ENCODE data around the gene GPR148. TPM values are rescaled to one million over a fixed set of nuclear protein-coding genes. Genes with fewer than 3 reads are reported as not detected.
"Not testable (repeated sequence)": the region's sequence is repeated elsewhere in the genome, so short reads cannot be mapped to it uniquely, and the experiment has no call there.

GPR148 gene
- total RNA-seq, 2 donors from 2014 or later: not detected

- no peaks in the 10 kb centered on the region for H3K9me3 ChIP-seq
- no peaks in the 10 kb centered on the region for H3K36me3 ChIP-seq
- no peak overlapping the region for H3K27ac ChIP-seq
- no peak for TF ChIP-seq CTCF (IDR thresholded peaks at IDR 0.05)
- no peak overlapping the region for H3K9ac ChIP-seq (ENCODE audit: low read depth in 2 of 2, low read length in 2 of 2)
- no peaks in the 10 kb centered on the region for H3K27me3 ChIP-seq
- no peak for DNase-seq
- intact Hi-C loops (cut with DNase I): no loop called here
- peaks cover 8% of the 10 kb centered on the region for H3K4me1 ChIP-seq
- H3K4me3 ChIP-seq: no peak overlapping the region
Observed at GRCh38 chr2:130724455-130724854, 4.4 kb upstream of the GPR148 start.

- Histone ChIP-seq H3K9ac (ENCODE audit: low read depth in 2 of 2, low read length in 2 of 2) (peak overlapping the region; percentile 30 to 63), H3K9me3 (no peaks in the 10 kb centered on the region), H3K36me3 (no peaks in the 10 kb centered on the region), H3K4me3 (peak overlapping the region; percentile 33), H3K27me3 (no peaks in the 10 kb centered on the region), H3K27ac (peak overlapping the region; percentile 1), H3K4me1 (peaks cover 8% of the 10 kb centered on the region)
- DNase-seq: no peak
- intact Hi-C loops (cut with DNase I): no loop called here
- TF ChIP-seq CTCF (IDR thresholded peaks at IDR 0.05): no peak
Observed at GRCh38 chr2:130726614-130727180, 2.2 kb upstream of the GPR148 start.

GRCh38 chr2:130727286-130727924 lies 1.5 kb upstream of the GPR148 start:
- intact Hi-C loops (cut with DNase I): no loop called here
- H3K4me3 ChIP-seq: peak overlapping the region; percentile 33

GRCh38 chr2:130728007-130728454 lies 839 bp upstream of the GPR148 start:
- peak overlapping the region; percentile 33 for H3K4me3 ChIP-seq
- peak overlapping the region; percentile 40 for H3K27ac ChIP-seq
- no peaks in the 10 kb centered on the region for H3K36me3 ChIP-seq
- no peaks in the 10 kb centered on the region for H3K9me3 ChIP-seq
- DNase-seq: peak; percentile 31
- intact Hi-C loops (cut with DNase I): no loop called here
- TF ChIP-seq CTCF (IDR thresholded peaks at IDR 0.05): no peak
- H3K9ac ChIP-seq (ENCODE audit: low read depth in 2 of 2, low read length in 2 of 2): peak overlapping the region in 1 of 2 donors; percentile 20
- peaks cover 8% of the 10 kb centered on the region for H3K4me1 ChIP-seq
- H3K27me3 ChIP-seq: no peaks in the 10 kb centered on the region

More at GRCh38 chr2:130727286-130727924, 1.5 kb upstream of the GPR148 start:
- peak overlapping the region; percentile 40 for H3K27ac ChIP-seq
- H3K27me3 ChIP-seq: no peaks in the 10 kb centered on the region
- no peaks in the 10 kb centered on the region for H3K9me3 ChIP-seq
- H3K4me1 ChIP-seq: peaks cover 8% of the 10 kb centered on the region
- no peaks in the 10 kb centered on the region for H3K36me3 ChIP-seq
- peak overlapping the region; percentile 63 to 72 for H3K9ac ChIP-seq (ENCODE audit: low read depth in 2 of 2, low read length in 2 of 2)
- TF ChIP-seq CTCF (IDR thresholded peaks at IDR 0.05): no peak
- peak; percentile 90 for DNase-seq

- H3K27me3 ChIP-seq: no peaks in the 10 kb centered on the region
- DNase-seq: no peak
Observed at GRCh38 chr2:130729322-130730299, 741 bp downstream of the GPR148 start.

GRCh38 chr2:130732257-130732656 lies 3.4 kb downstream of the GPR148 start:
- H3K9me3 ChIP-seq; intact Hi-C loops (cut with DNase I); H3K4me3 ChIP-seq; H3K27me3 ChIP-seq; DNase-seq; H3K36me3 ChIP-seq; H3K4me1 ChIP-seq; H3K27ac ChIP-seq; H3K9ac ChIP-seq (ENCODE audit: low read depth in 2 of 2, low read length in 2 of 2): not testable (repeated sequence)

More at GRCh38 chr2:130729322-130730299, 741 bp downstream of the GPR148 start:
- H3K9me3 ChIP-seq: no peaks in the 10 kb centered on the region
- no peak overlapping the region for H3K9ac ChIP-seq (ENCODE audit: low read depth in 2 of 2, low read length in 2 of 2)
- H3K4me3 ChIP-seq: no peak overlapping the region
- H3K4me1 ChIP-seq: peaks cover 8% of the 10 kb centered on the region
- intact Hi-C loops (cut with DNase I): no loop called here
- TF ChIP-seq CTCF (IDR thresholded peaks at IDR 0.05): no peak
- no peaks in the 10 kb centered on the region for H3K36me3 ChIP-seq
- no peak overlapping the region for H3K27ac ChIP-seq
